Measurements from ENCODE around the gene TFPI. TPM values are rescaled to one million over a fixed set of nuclear protein-coding genes. Genes with fewer than 3 reads are reported as not detected.

TFPI gene
- total RNA-seq, 4 donors from 2014 or later, result 68.9 to 219 (median 108) TPM

DNA sequence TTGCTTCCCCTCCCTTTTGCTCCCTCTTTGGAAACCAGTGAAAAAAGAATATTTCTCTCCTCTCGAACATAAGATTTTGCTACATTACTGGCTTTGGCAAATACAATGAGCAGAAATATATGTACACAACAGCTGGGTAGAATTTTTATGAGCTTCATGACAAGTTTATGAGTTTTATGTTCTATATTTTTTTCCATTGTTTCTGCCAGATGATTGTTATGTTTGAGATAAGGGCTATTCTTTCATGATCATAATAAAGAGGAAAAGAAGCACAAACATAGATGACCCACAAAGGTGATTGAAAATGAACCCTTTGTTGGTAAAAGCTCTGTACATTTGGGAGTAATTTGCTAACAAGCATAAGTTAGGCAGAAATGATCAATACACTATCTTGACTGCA is 14.8 kb upstream of the TFPI start:
- TF ChIP-seq, protein P1, sequence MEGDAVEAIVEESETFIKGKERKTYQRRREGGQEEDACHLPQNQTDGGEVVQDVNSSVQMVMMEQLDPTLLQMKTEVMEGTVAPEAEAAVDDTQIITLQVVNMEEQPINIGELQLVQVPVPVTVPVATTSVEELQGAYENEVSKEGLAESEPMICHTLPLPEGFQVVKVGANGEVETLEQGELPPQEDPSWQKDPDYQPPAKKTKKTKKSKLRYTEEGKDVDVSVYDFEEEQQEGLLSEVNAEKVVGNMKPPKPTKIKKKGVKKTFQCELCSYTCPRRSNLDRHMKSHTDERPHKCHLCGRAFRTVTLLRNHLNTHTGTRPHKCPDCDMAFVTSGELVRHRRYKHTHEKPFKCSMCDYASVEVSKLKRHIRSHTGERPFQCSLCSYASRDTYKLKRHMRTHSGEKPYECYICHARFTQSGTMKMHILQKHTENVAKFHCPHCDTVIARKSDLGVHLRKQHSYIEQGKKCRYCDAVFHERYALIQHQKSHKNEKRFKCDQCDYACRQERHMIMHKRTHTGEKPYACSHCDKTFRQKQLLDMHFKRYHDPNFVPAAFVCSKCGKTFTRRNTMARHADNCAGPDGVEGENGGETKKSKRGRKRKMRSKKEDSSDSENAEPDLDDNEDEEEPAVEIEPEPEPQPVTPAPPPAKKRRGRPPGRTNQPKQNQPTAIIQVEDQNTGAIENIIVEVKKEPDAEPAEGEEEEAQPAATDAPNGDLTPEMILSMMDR (IDR thresholded peaks at IDR 0.05; ENCODE audit: low read depth), result no peak

DNA sequence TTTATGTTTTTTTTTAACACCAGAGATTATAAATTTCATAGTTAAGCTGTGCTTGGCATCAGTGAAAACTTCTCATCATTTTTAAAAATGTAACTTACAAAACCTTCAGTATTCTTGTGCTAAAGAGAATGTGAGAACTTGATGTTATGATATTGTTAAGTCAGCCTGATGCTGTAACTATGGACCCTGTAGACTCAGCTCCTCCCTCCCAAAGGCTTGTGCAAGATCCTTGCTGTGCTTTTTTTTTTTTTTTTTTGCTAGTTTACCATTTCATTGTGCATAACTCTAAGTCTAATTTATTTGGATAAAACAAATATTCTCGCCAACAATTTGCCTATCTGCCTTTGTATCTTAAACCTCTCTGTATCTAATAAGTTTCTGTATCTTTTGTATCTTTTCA is 12.9 kb upstream of the TFPI start:
- TF ChIP-seq, protein P1 (IDR thresholded peaks at IDR 0.05; ENCODE audit: low read depth), result no peak

- TF ChIP-seq, protein P1 (IDR thresholded peaks at IDR 0.05; ENCODE audit: low read depth), result no peak
These were observed 12.5 kb upstream of the TFPI start for GRCh38 chr2:187566712-187567111.

DNA sequence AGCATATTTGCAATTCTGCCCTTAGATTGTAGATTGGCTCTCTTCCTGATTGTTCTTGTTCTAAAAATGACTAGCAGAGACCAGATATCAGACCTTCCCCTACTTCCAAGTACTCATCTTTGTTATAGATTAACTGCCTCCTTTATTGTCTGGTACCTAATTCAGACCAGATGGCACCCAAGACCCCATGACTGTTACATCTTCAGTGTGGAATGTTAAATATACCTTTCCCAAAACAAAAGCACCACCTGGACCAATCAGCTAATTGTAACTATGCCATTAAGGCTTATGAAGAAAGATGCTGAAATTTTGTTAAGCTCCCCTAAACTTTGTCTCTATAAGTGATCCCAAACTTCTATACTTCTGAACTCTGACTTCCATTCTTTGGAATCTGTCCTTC is 12.0 kb upstream of the TFPI start:
- TF ChIP-seq, protein P1 (IDR thresholded peaks at IDR 0.05; ENCODE audit: low read depth), result no peak

DNA sequence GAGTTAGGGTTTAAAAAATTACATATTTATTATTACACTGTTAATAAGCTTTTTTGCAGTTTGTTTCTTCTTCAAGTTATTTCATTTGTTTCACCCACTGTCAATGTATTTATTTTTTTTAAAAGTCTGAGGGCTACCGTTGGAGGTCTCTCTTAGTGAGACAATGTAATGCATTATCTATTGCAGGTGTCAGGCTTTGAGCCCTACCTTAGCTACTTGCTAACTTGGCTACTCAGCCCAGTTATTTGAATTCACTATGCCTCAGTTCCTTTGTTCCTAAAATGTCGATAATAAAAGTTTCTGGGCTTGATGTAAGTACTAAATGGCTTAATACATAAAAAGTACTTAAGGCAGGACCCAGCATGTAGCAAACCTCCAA is 458 bp upstream of the TFPI start:
- TF ChIP-seq, protein P1 (IDR thresholded peaks at IDR 0.05; ENCODE audit: low read depth), result no peak

- TF ChIP-seq, protein P1 (IDR thresholded peaks at IDR 0.05; ENCODE audit: low read depth), result no peak
These were observed 1.2 kb downstream of the TFPI start for GRCh38 chr2:187552828-187553681.

DNA sequence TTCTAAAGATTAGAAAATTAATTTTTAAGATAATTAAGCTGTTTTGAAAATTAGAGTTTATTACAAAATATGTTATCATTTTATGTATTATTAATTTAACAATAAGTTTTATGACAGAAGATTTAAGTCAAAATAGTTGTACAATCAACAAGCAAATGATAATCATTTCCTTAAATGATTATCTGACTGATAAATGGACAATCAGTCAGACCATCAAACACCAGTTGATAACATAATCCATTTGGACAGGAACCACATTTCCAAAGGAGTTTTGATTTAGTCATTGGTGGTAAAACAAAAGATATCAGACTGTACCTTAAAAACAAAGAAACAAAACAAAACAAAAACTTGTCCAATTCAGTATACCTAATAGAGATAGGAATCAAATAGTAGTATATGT is 1.9 kb downstream of the TFPI start:
- TF ChIP-seq, protein P1 (IDR thresholded peaks at IDR 0.05; ENCODE audit: low read depth), result no peak

Measured in subcutaneous adipose tissue (tissue), 4 donors.